ENCODE data around the gene SHROOM3. TPM values are rescaled to one million over a fixed set of nuclear protein-coding genes. Genes with fewer than 3 reads are reported as not detected.
A peak's percentile ranks its signal among the peaks of the same experiment; 100 is the strongest.

The SHROOM3 gene
- total and polyA plus RNA-seq, 2 of the 13 experiments (the other 11 are each of a cell fraction or from before 2014, with no cell fraction given), result 0.01 TPM; not detected in 1

GRCh38 chr4:76571274-76571673 is 136.2 kb downstream of the SHROOM3 start (continued):
- no peak for TF ChIP-seq ZNF20 (CRISPR knock-in tag; IDR thresholded peaks at IDR 0.05)
- TF ChIP-seq FOXA3 (CRISPR knock-in tag; IDR thresholded peaks at IDR 0.05), result peak; percentile 79
- TF ChIP-seq PITX1 (CRISPR knock-in tag; IDR thresholded peaks at IDR 0.05), result 0 out of 2 replicates have a peak, but pooled peaks have one; percentile 18
- TF ChIP-seq TBX3 (IDR thresholded peaks at IDR 0.05; ENCODE audit: borderline replicate concordance), result peak; percentile 73; the same call in 1 of the 2 replicates
- peak; percentile 76 for TF ChIP-seq ARID5B (CRISPR knock-in tag; IDR thresholded peaks at IDR 0.05)
- TF ChIP-seq ZBTB20 (CRISPR knock-in tag; IDR thresholded peaks at IDR 0.05; ENCODE audit: borderline replicate concordance, low read depth), result no peak
- peak; percentile 45; the same call in 1 of the 2 replicates for TF ChIP-seq FOXJ3 (CRISPR knock-in tag; IDR thresholded peaks at IDR 0.05; ENCODE audit: borderline replicate concordance)
- TF ChIP-seq TCF7 (IDR thresholded peaks at IDR 0.05; ENCODE audit: low read depth), result peak; percentile 42; the same call in 1 of the 2 replicates
- TF ChIP-seq NR2F1 (CRISPR knock-in tag; IDR thresholded peaks at IDR 0.05), result peak in 1 of 2 experiments; percentile 68; a peak in 2 of 4 replicates
- TF ChIP-seq NR2F6 (IDR thresholded peaks at IDR 0.05), result peak; percentile 52; the same call in 1 of the 2 replicates
- peak; percentile 49; the same call in 1 of the 2 replicates for TF ChIP-seq NR2F6 (CRISPR knock-in tag; IDR thresholded peaks at IDR 0.05)
- no peak for TF ChIP-seq ATF7 (IDR thresholded peaks at IDR 0.05)
- TF ChIP-seq ATF7 (CRISPR knock-in tag; IDR thresholded peaks at IDR 0.05), result no peak
- TF ChIP-seq NFIC (IDR thresholded peaks at IDR 0.05; ENCODE audit: low read length), result peak; percentile 55; the same call in 1 of the 2 replicates
- TF ChIP-seq NR2F2 (IDR thresholded peaks at IDR 0.05; ENCODE audit: borderline replicate concordance, low read depth), result peak; percentile 53; the same call in 1 of the 2 replicates
- TF ChIP-seq RNF2 (conservative IDR thresholded peaks at IDR 0.05; ENCODE audit: low read depth), result no peak
- no peak for TF ChIP-seq SRF (IDR thresholded peaks at IDR 0.05; ENCODE audit: low read depth, low read length)
- peak; percentile 96 for TF ChIP-seq ZNF12 (CRISPR knock-in tag; IDR thresholded peaks at IDR 0.05)
- TF ChIP-seq SOX13 (IDR thresholded peaks at IDR 0.05), result no peak
- TF ChIP-seq SOX13 (CRISPR knock-in tag; conservative IDR thresholded peaks at IDR 0.05 in 1 of 2, IDR thresholded peaks at IDR 0.05 in 1 of 2), result peak in 1 of 2 experiments; percentile 83; a peak in 2 of 4 replicates
- TF ChIP-seq ZBTB3 (CRISPR knock-in tag; IDR thresholded peaks at IDR 0.05; ENCODE audit: borderline replicate concordance, low read depth), result no peak
- no peak for TF ChIP-seq ZIK1 (CRISPR knock-in tag; IDR thresholded peaks at IDR 0.05; ENCODE audit: borderline replicate concordance, low read depth)
- TF ChIP-seq FOSL2 (CRISPR knock-in tag; IDR thresholded peaks at IDR 0.05), result peak; percentile 59
- peak; percentile 48; the same call in 1 of the 2 replicates for TF ChIP-seq GATAD2A (CRISPR knock-in tag; IDR thresholded peaks at IDR 0.05)
- TF ChIP-seq BHLHE40 (IDR thresholded peaks at IDR 0.05; ENCODE audit: low read length), result peak; percentile 91
- no peak for TF ChIP-seq ONECUT2 (CRISPR knock-in tag; IDR thresholded peaks at IDR 0.05)
- TF ChIP-seq ZNF644 (CRISPR knock-in tag; IDR thresholded peaks at IDR 0.05; ENCODE audit: low read depth), result peak; percentile 48; the same call in 1 of the 2 replicates
- 0 out of 2 replicates have a peak, but pooled peaks have one; percentile 26 for TF ChIP-seq HHEX (CRISPR knock-in tag; IDR thresholded peaks at IDR 0.05)
- no peak for TF ChIP-seq ZSCAN12 (CRISPR knock-in tag; IDR thresholded peaks at IDR 0.05)
- no peak for TF ChIP-seq SOX6 (IDR thresholded peaks at IDR 0.05)
- TF ChIP-seq SOX6 (CRISPR knock-in tag; IDR thresholded peaks at IDR 0.05), result peak; percentile 80

All from HepG2 (cell line).